HCT116 (cell line): ENCODE data around the gene RNF182. TPM values are rescaled to one million over a fixed set of nuclear protein-coding genes. Genes with fewer than 3 reads are reported as not detected.

Experiments used
- ATAC-seq: fragments of 200-7000 bp; cut with Tn5 transposase; 2 replicates; pipeline ENCODE4 v1.9.1; 2020; ENCODE audit warnings: mild to moderate bottlenecking, moderate library complexity
- BruUV-seq: library from RNA; stranded (reverse); fragments of 400-500 nt; replicated peaks from 2 replicates; lab custom pipeline; 2021; lab: Mats Ljungman, UMichigan
- CTCF ChIA-PET: fragments of 300-600 bp; sonication (Branson Sonifier 250); formaldehyde crosslinking; loops from one replicate; lab custom pipeline; 2021; ENCODE audit warnings: antibody characterized with exemption; lab: Charles Lee
- POLR2A ChIA-PET: fragments of 300-600, 350-600 bp; sonication (Branson Sonifier 250); formaldehyde crosslinking; loops from one replicate; lab custom pipeline; 2021; ENCODE audit warnings: antibody characterized with exemption; lab: Charles Lee
- RAD21 ChIA-PET, 2 experiments: fragments of 300-600 bp; sonication (Branson Sonifier 250); formaldehyde crosslinking; loops; one replicate each; lab custom pipeline; 2023; ENCODE audit warnings: low total read pairs in 2 of 2; ENCODE audit not compliant: uncharacterized antibody in 2 of 2, unreplicated experiment in 2 of 2, low non-redundant PET in 1 of 2; lab: Charles Lee
- DNase-seq: peaks from one replicate; pipeline ENCODE4 v3.0.0-alpha.2; 2010; ENCODE audit warnings: low read depth, low spot score
- H2AFZ ChIP-seq: fragments of 200-600 bp; shearing (Covaris generic), sonication (generic); 2 replicates; pipeline ENCODE4 v1.6.1; 2017; ENCODE audit warnings: low read depth, mixed run types, mixed read lengths, antibody characterized with exemption, low read length; ENCODE audit not compliant: poor library complexity, severe bottlenecking
- H3K27ac ChIP-seq: 2 replicates; pipeline ENCODE4 v1.5.1; 2012; ENCODE audit warnings: low read depth, low read length
- H3K27me3 ChIP-seq: fragments of 200-600 bp; sonication (generic); 2 replicates; pipeline ENCODE4 v1.6.1; 2016; ENCODE audit warnings: mixed run types, low read length, mixed read lengths; ENCODE audit not compliant: insufficient read depth
- H3K36me3 ChIP-seq, 2 experiments: fragments of 200-500 bp in 1 of 2; fragments of 200-600 bp in 1 of 2; sonication (Bioruptor generic) in 1 of 2; sonication (generic) in 1 of 2; 2 replicates each; pipeline versions ENCODE4 v1.5.1 to v1.6.1; 2014 to 2016; ENCODE audit warnings: low read length in 2 of 2, inconsistent platforms in 1 of 2, mixed read lengths in 1 of 2, mixed run types in 1 of 2; ENCODE audit not compliant: insufficient read depth in 2 of 2, control insufficient read depth in 1 of 2
- H3K4me1 ChIP-seq, 2 experiments: fragments of 200-600 bp in 1 of 2; sonication (generic) in 1 of 2; 2 replicates each; pipeline versions ENCODE4 v1.5.1 to v1.6.1; 2012 to 2017; ENCODE audit warnings: low read length in 2 of 2, inconsistent platforms in 1 of 2, mild to moderate bottlenecking in 1 of 2, mixed read lengths in 1 of 2, mixed run types in 1 of 2, moderate library complexity in 1 of 2; ENCODE audit not compliant: insufficient read depth in 2 of 2, control insufficient read depth in 1 of 2
- H3K4me2 ChIP-seq: fragments of 200-600 bp; sonication (generic); 2 replicates; pipeline ENCODE4 v1.6.1; 2017; ENCODE audit warnings: mixed run types, low read length, mixed read lengths
- H3K4me3 ChIP-seq, 2 experiments: fragments of 200-600 bp in 1 of 2; sonication (generic) in 1 of 2; replicated peaks in 1 of 2; 2 replicates each; pipeline ENCODE4 v1.5.1; 2011 to 2016; ENCODE audit warnings: low read length in 2 of 2, control low read depth in 1 of 2, low read depth in 1 of 2, mild to moderate bottlenecking in 1 of 2, mixed read lengths in 1 of 2, mixed run types in 1 of 2
- H3K79me2 ChIP-seq: fragments of 200-600 bp; sonication (generic); 2 replicates; pipeline ENCODE4 v1.6.1; 2017; ENCODE audit warnings: mild to moderate bottlenecking, mixed run types, low read length, moderate library complexity, mixed read lengths; ENCODE audit not compliant: insufficient read depth
- H3K9ac ChIP-seq: fragments of 200-600 bp; sonication (generic); 2 replicates; pipeline ENCODE4 v1.6.1; 2016; ENCODE audit warnings: low read length, mixed read lengths
- H3K9me2 ChIP-seq: fragments of 200-600 bp; sonication (generic), shearing (Covaris generic); 2 replicates; pipeline ENCODE4 v1.6.1; 2017; ENCODE audit warnings: mixed run types, mild to moderate bottlenecking, moderate library complexity; ENCODE audit not compliant: insufficient read depth
- H3K9me3 ChIP-seq, 2 experiments: fragments of 200-500 bp in 1 of 2; fragments of 200-600 bp in 1 of 2; sonication (Bioruptor generic) in 1 of 2; sonication (generic) in 1 of 2; 2 replicates each; pipeline ENCODE4 v1.6.1; 2014 to 2017; ENCODE audit warnings: low read length in 2 of 2, mixed read lengths in 2 of 2, inconsistent platforms in 1 of 2, low read depth in 1 of 2, mild to moderate bottlenecking in 1 of 2, mixed run types in 1 of 2, moderate library complexity in 1 of 2; ENCODE audit not compliant: control insufficient read depth in 1 of 2, insufficient read depth in 1 of 2
- H4K20me1 ChIP-seq: fragments of 200-600 bp; sonication (generic), shearing (Covaris generic); 2 replicates; pipeline ENCODE4 v1.6.1; 2017; ENCODE audit warnings: mixed run types, mild to moderate bottlenecking, moderate library complexity; ENCODE audit not compliant: insufficient read depth
- TCF7L2 ChIP-seq: IDR thresholded peaks from 2 replicates; pipeline ENCODE4 v1.7.0; 2011; ENCODE audit warnings: borderline replicate concordance, inconsistent platforms; ENCODE audit not compliant: insufficient read depth, insufficient read length; ENCODE audit errors: extremely low read depth
- YY1 ChIP-seq: IDR thresholded peaks from 2 replicates; pipeline ENCODE4 v1.6.1; 2011; ENCODE audit warnings: low read length, low read depth, moderate library complexity, mild to moderate bottlenecking; ENCODE audit not compliant: insufficient replicate concordance; ENCODE audit errors: extremely low read depth
- intact Hi-C: fragments of 100-400 bp; cut with micrococcal nuclease; formaldehyde crosslinking; loops from 2 replicates; pipeline ENCODE4 v1.10.0; 2022
- total RNA-seq: library from RNA; stranded (reverse); gene quantifications from one replicate; pipeline ENCODE4 v1.2.1, GENCODE V29; 2021; ENCODE audit not compliant: unreplicated experiment
- TF ChIP-seq, protein P1 (sequence below): IDR thresholded peaks from 2 replicates; pipeline ENCODE4 v1.6.1; 2011; ENCODE audit warnings: mild to moderate bottlenecking, low read length, moderate library complexity; ENCODE audit not compliant: insufficient replicate concordance; ENCODE audit errors: extremely low read depth
- TF ChIP-seq, protein P2 (sequence below), 3 experiments: fragments of 200-600 bp in 1 of 3; sonication (generic) in 1 of 3; IDR thresholded peaks in 2 of 3; conservative IDR thresholded peaks in 1 of 3; 2 replicates each; pipeline ENCODE4 v1.5.1; 2012 to 2017; ENCODE audit warnings: low read depth in 2 of 3, low read length in 2 of 3, antibody characterized with exemption in 1 of 3, borderline replicate concordance in 1 of 3, control low read depth in 1 of 3, mild to moderate bottlenecking in 1 of 3, mixed read lengths in 1 of 3, mixed run types in 1 of 3, moderate library complexity in 1 of 3; ENCODE audit not compliant: insufficient read depth in 1 of 3

Gene RNF182
- total RNA-seq, 1 experiment from 2014 or later = 6.5 TPM

DNA sequence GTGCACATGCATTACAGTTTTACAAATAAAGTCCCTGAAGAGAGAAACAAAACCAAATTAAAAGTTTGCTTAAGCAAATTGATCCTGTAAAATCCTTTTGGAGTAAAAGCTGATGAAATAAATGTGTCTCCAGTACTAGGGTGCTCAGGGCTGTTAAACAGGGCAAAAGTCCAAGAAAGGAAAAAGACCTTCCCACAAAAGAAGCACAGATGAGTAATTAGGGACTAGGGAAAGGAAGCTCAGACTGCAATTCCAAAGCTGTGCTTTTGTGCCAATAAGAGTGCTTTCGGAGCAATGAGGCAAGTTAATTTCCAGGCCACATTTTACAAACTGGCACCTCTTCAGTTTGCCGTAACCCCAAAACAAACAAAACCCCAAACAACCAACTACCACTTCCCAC is 10.4 kb upstream of the RNF182 start (continued):
- no peak for TF ChIP-seq TCF7L2
- TF ChIP-seq, protein P1, sequence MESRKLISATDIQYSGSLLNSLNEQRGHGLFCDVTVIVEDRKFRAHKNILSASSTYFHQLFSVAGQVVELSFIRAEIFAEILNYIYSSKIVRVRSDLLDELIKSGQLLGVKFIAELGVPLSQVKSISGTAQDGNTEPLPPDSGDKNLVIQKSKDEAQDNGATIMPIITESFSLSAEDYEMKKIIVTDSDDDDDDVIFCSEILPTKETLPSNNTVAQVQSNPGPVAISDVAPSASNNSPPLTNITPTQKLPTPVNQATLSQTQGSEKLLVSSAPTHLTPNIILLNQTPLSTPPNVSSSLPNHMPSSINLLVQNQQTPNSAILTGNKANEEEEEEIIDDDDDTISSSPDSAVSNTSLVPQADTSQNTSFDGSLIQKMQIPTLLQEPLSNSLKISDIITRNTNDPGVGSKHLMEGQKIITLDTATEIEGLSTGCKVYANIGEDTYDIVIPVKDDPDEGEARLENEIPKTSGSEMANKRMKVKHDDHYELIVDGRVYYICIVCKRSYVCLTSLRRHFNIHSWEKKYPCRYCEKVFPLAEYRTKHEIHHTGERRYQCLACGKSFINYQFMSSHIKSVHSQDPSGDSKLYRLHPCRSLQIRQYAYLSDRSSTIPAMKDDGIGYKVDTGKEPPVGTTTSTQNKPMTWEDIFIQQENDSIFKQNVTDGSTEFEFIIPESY = no peak

DNA sequence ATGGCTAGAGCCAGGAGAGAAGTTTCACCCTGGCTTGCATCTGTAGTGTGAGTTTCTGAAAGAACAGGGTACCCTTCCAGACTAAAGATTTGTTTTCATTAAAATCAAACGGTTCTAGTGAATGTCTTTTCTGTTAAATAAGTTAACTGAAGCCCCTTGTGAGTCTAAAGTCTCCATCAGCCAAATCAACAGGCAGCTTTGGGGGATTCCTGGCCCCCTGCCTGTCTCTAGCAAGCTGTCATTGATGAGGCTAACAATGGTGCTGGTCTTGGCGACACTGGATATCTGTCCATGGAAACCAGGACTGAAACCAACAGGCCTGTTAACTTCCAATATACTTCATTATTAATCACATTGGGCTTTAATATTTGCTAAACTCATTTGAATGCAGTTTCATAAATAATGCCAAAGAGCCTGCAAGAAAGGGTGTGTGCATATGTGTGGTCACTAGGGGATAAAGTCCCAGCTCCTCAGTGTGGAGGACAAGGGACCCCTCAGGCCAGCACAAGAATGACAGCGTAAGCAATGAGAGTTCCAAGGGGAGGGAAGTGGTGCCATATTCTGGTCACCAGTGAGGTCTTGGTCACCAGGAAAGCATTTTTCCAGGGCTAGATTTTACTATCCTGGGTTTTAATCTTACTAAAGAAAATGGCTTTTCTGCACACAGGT is 9.1 kb upstream of the RNF182 start:
- no peak for TF ChIP-seq YY1
- TF ChIP-seq, protein P2, sequence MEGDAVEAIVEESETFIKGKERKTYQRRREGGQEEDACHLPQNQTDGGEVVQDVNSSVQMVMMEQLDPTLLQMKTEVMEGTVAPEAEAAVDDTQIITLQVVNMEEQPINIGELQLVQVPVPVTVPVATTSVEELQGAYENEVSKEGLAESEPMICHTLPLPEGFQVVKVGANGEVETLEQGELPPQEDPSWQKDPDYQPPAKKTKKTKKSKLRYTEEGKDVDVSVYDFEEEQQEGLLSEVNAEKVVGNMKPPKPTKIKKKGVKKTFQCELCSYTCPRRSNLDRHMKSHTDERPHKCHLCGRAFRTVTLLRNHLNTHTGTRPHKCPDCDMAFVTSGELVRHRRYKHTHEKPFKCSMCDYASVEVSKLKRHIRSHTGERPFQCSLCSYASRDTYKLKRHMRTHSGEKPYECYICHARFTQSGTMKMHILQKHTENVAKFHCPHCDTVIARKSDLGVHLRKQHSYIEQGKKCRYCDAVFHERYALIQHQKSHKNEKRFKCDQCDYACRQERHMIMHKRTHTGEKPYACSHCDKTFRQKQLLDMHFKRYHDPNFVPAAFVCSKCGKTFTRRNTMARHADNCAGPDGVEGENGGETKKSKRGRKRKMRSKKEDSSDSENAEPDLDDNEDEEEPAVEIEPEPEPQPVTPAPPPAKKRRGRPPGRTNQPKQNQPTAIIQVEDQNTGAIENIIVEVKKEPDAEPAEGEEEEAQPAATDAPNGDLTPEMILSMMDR (IDR thresholded peaks at IDR 0.05 in 2 of 3, conservative IDR thresholded peaks at IDR 0.05 in 1 of 3; ENCODE audit: borderline replicate concordance in 1 of 3, insufficient read depth in 1 of 3, low read depth in 2 of 3, low read length in 2 of 3) = peak in 1 of 3 experiments; percentile 25; a peak in 3 of 6 replicates
- H3K9me2 ChIP-seq = no peaks in the 10 kb centered on the region
- no peaks in the 10 kb centered on the region for H3K79me2 ChIP-seq
- peaks cover 5 to 23% of the 10 kb centered on the region in 2 experiments; a peak in 3 of 4 replicates for H3K4me1 ChIP-seq
- ATAC-seq (peak; percentile 73), DNase-seq (no peak)
- H4K20me1 ChIP-seq = no peaks in the 10 kb centered on the region
- no peak overlapping the region for H3K4me3 ChIP-seq
- CTCF ChIA-PET = interaction anchor here (0.9 to 1.7 kb wide), 3 partner anchors 85 to 151 kb away, joined by 3 to 7 read pairs (median 3); no protein-coding TSS in a partner anchor
- H3K9me3 ChIP-seq = no peaks in the 10 kb centered on the region
- no peak overlapping the region for H3K27ac ChIP-seq
- intact Hi-C loops = no loop called here
- H3K4me2 ChIP-seq = no peak overlapping the region
- H3K36me3 ChIP-seq = no peaks in the 10 kb centered on the region
- H3K9ac ChIP-seq = no peak overlapping the region
- RAD21 ChIA-PET = no interaction called here
- no TSS peak for BruUV-seq
- no peak overlapping the region for H2AFZ ChIP-seq
- no peaks in the 10 kb centered on the region for H3K27me3 ChIP-seq
- POLR2A ChIA-PET = no interaction called here
